OCI-LY3 (cell line): Measurements from ENCODE around the gene KIAA1191.

Source experiments
- H2AFZ ChIP-seq: fragments of 200-600, 300-600 bp; shearing (Covaris generic); 2 replicates; pipeline ENCODE4 v1.6.0; 2014; ENCODE audit warnings: antibody characterized with exemption, low read depth, low read length
- H3K27ac ChIP-seq: fragments of 200-600, 300-600 bp; sonication (generic); 2 replicates; pipeline ENCODE4 v1.5.1; 2014; ENCODE audit warnings: mild to moderate bottlenecking, low read length, moderate library complexity, mixed read lengths
- H3K27me3 ChIP-seq: fragments of 200-600, 300-600 bp; sonication (generic); 2 replicates; pipeline ENCODE4 v1.6.1; 2014; ENCODE audit warnings: low read depth, low read length, mixed read lengths
- H3K36me3 ChIP-seq: fragments of 200-600, 300-600 bp; sonication (generic); replicated peaks from 2 replicates; pipeline ENCODE3; 2014; ENCODE audit warnings: low read depth, low read length, mixed read lengths
- H3K4me1 ChIP-seq: fragments of 300-600, 200-600 bp; sonication (generic); 2 replicates; pipeline ENCODE4 v1.6.1; 2014; ENCODE audit warnings: low read length, mixed read lengths
- H3K4me2 ChIP-seq: fragments of 200-600, 300-600 bp; sonication (generic); 2 replicates; pipeline ENCODE4 v1.6.1; 2014; ENCODE audit warnings: low read length, mixed read lengths
- H3K4me3 ChIP-seq: fragments of 300-600, 200-600 bp; sonication (generic); 2 replicates; pipeline ENCODE4 v1.5.1; 2014; ENCODE audit warnings: antibody characterized with exemption, mild to moderate bottlenecking, low read length, moderate library complexity
- H3K79me2 ChIP-seq: fragments of 300-600, 200-600 bp; shearing (Covaris generic); 2 replicates; pipeline ENCODE4 v1.6.1; 2014; ENCODE audit warnings: mild to moderate bottlenecking, low read length, mixed read lengths
- H3K9ac ChIP-seq: fragments of 300-600, 200-600 bp; shearing (Covaris generic); 2 replicates; pipeline ENCODE4 v1.6.0; 2014; ENCODE audit warnings: mild to moderate bottlenecking, low read length, moderate library complexity
- H3K9me3 ChIP-seq: fragments of 200-600, 300-600 bp; shearing (Covaris generic); 2 replicates; pipeline ENCODE4 v1.6.1; 2014; ENCODE audit warnings: low read length, mixed read lengths; ENCODE audit not compliant: insufficient read depth
- H4K20me1 ChIP-seq: fragments of 200-600, 300-600 bp; sonication (generic); 2 replicates; pipeline ENCODE4 v1.6.1; 2016; ENCODE audit warnings: low read length, mixed read lengths; ENCODE audit not compliant: insufficient read depth
- CTCF ChIP-seq: fragments of 200-600, 300-600 bp; sonication (generic); IDR thresholded peaks from 2 replicates; pipeline ENCODE4 v1.5.1; 2014; ENCODE audit warnings: antibody characterized with exemption, low read length, low read depth
- EZH2phosphoT487 ChIP-seq: fragments of 200-600 bp; shearing (Covaris generic); IDR thresholded peaks from 2 replicates; pipeline ENCODE4 v1.6.1; 2018; ENCODE audit warnings: antibody characterized with exemption, mixed run types, low read depth

The KIAA1191 gene

GRCh38 chr5:176407456-176408251, 46.1 kb upstream of the KIAA1191 start:
- Histone ChIP-seq H3K79me2 (no peaks in the 10 kb centered on the region), H3K27me3 (no peaks in the 10 kb centered on the region), H2AFZ (no peak overlapping the region), H3K4me3 (no peak overlapping the region), H3K36me3 (peaks cover 5% of the 10 kb centered on the region), H3K4me1 (peaks cover 7% of the 10 kb centered on the region), H3K27ac (no peak overlapping the region), H3K9ac (no peak overlapping the region), H4K20me1 (no peaks in the 10 kb centered on the region), H3K9me3 (no peaks in the 10 kb centered on the region), H3K4me2 (no peak overlapping the region)
- TF ChIP-seq CTCF: no peak
- no peak for TF ChIP-seq EZH2phosphoT487

GRCh38 chr5:176406436-176407052, 45.0 kb upstream of the KIAA1191 start:
- H3K9ac ChIP-seq: no peak overlapping the region
- H3K79me2 ChIP-seq: no peaks in the 10 kb centered on the region

GRCh38 chr5:176405656-176406435, 44.3 kb upstream of the KIAA1191 start:
- H3K79me2 ChIP-seq: no peaks in the 10 kb centered on the region
- no peak overlapping the region for H3K4me2 ChIP-seq
- no peak overlapping the region for H3K9ac ChIP-seq
- H3K36me3 ChIP-seq: peaks cover 5% of the 10 kb centered on the region
- no peaks in the 10 kb centered on the region for H3K27me3 ChIP-seq
- no peak overlapping the region for H3K4me3 ChIP-seq
- H3K27ac ChIP-seq: no peak overlapping the region
- H4K20me1 ChIP-seq: no peaks in the 10 kb centered on the region
- H3K4me1 ChIP-seq: peaks cover 7% of the 10 kb centered on the region
- H2AFZ ChIP-seq: no peak overlapping the region
- TF ChIP-seq CTCF (no peak), EZH2phosphoT487 (no peak)
- H3K9me3 ChIP-seq: no peaks in the 10 kb centered on the region

More at GRCh38 chr5:176406436-176407052, 45.0 kb upstream of the KIAA1191 start:
- TF ChIP-seq CTCF (no peak), EZH2phosphoT487 (no peak)
- Histone ChIP-seq H3K9me3 (no peaks in the 10 kb centered on the region), H3K36me3 (peaks cover 5% of the 10 kb centered on the region), H2AFZ (no peak overlapping the region), H3K27me3 (no peaks in the 10 kb centered on the region), H3K4me1 (peaks cover 7% of the 10 kb centered on the region), H3K4me3 (no peak overlapping the region), H3K4me2 (no peak overlapping the region), H3K27ac (no peak overlapping the region), H4K20me1 (no peaks in the 10 kb centered on the region)
